HG03045 (cell line): ENCODE results near the gene PIGT.

Experiments used
- ATAC-seq: cut with Tn5 transposase; IDR thresholded peaks from one replicate; pipeline ENCODE4 v1.9.1; 2021; ENCODE audit warnings: mild to moderate bottlenecking, moderate library complexity; ENCODE audit not compliant: unreplicated experiment

PIGT gene

DNA sequence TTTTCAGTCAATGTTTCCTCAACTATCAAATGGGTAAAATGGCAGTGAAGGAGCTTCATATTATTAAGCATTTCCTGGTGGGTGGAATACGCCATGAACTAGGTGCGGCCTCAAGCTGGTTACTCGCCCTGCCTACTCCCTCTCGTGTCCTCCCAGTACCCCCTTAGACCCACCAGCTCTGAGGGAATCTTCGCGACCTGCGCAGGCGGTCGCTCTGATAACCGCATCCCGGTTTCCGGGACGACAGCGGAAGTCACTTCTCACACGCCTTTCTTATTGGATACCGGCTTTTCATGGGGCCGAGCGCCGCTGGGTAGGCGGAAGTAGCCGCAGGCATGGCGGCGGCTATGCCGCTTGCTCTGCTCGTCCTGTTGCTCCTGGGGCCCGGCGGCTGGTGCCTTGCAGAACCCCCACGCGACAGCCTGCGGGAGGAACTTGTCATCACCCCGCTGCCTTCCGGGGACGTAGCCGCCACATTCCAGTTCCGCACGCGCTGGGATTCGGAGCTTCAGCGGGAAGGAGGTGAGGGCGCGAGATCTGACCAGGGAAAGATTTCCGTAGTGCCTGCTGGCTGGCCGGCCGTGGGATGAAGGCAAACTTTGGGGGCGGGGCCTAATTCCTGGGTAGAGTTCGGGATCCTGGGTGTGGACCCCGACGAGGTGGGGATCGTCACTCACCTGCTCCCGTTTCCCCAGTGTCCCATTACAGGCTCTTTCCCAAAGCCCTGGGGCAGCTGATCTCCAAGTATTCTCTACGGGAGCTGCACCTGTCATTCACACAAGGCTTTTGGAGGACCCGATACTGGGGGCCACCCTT lies at the start of gene PIGT:
TSS of gene PIGT (plus strand) at position 320 of the 816 bp plus-strand sequence. CDS start at position 336, 16 bp downstream.
- ATAC-seq, result peak; percentile 75

DNA sequence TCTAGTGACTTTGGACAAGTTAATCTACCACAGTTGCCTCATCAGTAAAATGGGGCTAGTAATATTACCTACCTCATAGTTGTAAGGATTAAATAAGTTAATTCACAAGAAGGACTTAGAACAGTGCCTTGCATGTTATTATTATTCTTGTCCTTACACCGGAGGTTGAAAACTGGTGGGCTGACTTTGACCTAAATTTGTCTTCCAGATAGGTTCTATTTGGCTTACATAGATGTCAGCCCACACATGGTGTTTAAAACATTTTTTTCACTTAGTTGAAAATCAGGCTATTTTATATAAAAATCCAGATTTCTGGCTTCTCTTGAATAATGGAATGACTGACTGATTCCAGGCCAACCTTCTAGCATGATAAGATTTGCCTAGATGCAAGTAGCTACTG lies 49.7 kb upstream of the PIGT start:
- ATAC-seq, result no peak

DNA sequence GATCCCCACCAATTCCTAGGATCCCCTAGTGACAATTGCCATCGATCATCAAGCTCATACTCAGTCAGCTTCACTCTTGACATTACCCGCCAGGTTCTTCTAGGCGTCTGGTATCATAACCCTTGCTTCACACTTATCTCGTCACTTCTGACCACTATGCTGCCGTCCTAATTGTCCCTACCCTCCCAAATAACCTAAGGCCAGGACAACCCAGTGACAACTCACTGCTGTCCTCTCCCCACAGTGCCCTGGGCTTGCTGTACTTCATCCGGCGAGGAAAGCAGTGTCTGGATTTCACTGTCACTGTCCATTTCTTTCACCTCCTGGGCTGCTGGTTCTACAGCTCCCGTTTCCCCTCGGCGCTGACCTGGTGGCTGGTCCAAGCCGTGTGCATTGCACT lies 49.3 kb upstream of the PIGT start:
- no peak for ATAC-seq

DNA sequence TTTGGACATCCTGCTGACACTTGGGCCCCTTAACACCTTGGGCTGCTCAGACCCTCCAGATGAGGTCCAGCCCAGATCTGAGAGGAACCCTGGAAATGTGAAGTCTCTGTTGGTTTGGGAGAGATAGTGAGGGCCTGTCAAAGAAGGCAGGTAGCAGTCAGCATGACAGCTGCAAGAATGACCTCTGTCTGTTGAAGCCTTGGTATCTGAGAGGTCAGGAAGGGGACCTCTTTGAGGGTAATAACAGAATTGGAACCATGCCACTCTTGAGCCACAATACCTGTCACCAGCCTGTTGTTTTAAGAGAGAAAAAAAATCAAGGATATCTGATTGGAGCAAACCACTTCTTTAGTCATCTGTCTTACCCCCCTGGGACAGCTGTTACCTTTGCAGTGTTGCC lies 48.8 kb upstream of the PIGT start:
- no peak for ATAC-seq

DNA sequence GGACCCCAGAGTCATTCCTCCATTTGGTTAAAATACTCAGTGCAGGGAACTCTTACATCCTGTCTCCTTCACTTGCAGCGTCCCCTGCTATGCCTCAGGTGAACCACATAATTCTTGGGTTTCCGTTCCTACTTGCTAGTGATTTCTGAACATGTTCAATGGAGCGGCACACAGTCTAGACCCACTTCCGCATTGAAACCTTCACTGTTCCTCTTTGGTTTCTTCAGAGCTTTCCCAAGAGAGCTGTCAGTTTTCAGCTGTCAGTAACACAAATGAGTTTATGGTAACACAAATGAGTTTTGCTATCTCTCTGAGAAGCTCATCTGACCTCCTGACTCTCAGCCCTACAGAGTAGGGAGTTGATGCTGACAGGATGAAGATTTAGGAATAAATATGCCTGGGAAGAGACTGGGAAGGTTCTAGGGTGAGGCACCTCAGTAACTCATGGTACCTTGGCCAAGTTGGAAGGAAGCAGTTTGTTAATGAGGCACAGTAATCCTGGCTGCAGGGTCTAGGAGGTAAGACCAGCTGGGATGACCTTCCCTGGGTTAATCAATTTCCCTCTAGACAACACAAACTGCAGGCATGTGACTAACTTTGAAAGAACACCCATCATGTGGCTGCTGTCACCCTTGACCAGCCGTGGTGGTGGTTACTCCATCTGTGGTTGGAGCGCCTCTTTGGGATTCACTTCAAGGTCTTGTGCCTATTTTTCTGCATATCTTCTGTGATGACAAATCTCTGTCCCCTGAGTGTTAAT lies 47.5 kb upstream of the PIGT start:
- ATAC-seq, result peak; percentile 74

DNA sequence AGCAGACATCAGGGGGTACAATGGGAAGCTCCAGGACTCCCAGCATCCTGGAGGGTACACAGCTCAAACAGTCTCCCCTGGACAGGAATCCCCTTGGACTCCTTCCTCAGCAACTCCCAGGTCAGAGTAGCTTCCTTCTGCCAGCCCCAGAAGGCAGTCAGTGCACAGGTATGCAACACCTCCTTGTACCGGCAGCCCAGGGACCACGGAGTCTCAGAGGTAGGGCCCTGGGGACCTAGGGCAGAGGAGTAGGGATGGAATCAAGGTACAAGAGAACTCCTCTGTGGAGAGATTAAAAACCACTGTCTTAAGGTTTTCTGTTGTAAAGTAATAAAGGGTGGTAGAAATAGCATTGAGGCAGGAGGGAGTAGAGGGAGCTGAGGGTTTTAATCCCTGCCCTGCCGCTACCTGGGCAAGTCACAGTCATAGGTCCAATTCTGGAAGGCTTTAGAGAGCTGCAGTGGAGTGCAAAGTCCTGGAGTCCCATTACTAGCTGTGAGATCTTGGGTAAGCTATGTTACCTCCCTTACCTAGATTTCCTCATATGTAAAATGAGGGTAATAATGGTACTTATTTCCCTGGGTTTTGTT lies 45.3 kb upstream of the PIGT start:
- ATAC-seq, result no peak

DNA sequence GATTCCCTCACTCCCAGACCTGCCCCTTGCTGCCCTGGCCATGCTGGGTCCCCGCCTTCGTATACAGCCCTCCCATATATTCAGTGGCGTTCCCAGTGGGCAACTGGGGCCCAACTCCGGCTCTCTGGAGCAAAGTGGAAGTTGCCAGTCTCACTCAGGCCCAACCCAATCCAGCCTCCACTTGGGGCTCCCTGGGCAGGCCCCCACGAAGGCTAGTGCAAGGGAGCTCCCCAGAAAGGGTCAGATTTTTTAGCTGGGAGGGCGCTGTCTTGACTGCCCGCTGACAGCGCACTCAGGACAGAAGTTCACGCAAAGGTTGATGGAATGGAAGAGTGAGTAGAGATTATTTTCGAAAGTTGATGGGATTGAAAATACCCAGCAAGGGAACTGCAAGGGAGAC lies 43.7 kb upstream of the PIGT start:
- no peak for ATAC-seq

DNA sequence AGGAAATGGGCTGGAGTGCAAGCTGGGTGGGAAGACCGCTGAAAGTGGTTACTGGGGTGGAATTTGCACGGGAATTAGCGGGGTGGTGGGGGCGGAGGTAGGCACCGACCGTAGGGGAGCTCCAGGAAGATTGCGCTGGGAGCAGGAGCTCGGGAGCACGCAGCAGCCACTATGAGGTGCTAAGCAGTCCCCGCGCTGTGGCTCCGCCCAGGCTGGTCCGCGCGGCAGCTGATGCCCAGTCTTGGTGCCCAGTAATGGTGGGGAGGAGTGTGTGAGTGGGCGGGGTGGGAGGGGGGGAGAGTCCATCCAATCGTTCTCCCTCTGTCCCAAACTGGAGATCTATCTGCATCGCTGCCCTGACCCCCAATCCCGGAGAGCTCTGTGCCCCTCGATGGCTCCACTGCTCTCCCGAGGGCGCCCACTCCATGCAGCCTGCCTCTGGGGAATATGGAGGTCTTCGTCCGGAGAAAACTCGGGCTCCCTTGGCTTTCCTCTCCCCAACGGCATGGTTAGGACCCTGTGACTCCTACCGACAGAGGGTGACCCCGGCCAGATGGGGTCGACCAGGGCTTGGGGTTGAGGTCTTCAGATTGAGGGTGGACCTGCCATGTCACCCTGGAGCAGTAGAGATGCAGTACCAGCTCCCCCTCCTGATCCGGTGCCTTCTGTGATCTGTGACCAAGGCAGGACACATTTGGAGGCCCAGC lies 43.1 kb upstream of the PIGT start:
- ATAC-seq, result no peak

DNA sequence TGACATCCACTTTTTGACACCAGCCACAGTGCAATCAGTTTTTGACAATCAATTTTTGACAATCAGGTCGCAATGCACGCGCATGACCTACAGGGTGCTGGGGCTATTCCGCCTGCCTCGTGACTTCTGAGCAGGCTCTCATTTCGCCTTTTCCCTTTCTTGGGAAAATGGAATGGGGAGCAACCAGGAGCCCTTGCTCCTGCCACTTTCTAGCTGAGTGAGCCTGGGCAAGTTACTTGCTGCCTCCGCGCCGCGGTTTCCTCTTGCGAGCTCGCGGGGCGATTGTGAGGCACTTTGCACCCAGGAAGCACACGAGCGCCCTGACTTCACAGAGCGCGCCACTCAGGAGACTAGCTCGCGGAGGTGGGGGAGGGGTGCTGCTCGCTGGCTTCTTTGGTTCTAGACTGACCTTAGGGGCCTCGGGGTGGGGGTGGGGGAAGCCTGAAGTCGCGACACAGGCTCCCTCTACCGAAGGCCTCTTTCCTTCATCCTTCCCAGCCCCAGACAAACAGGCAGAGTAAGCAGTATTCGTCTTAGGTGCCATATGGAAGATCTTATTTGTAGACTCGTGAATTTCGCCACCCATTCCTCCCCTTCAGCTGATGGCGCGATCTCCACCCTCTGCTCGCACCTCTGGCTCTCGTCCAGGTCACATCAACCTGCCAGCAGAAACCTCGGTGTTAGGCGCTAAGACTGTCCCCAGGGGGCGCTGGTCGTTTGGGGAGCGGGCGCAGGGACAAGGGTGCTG lies 42.4 kb upstream of the PIGT start:
- ATAC-seq, result peak; percentile 74

DNA sequence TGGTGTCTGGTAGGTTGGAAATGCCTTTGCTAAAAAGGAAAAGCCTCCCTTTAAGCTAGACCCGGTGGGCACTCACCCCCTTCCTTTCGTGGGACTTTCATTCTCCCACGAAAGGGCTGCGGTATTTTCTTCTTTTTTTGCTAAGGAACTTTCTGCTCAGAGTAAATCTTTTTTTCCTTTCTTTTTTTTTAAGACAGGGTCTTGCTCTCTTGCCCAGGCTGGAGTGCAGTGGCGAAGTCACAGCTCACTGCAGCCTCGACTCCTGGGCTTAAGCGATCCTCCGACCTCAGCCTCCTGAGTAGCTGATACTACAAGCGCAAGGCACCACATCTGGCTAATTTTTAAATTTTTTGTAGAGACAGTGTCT lies 41.9 kb upstream of the PIGT start:
- no peak for ATAC-seq

DNA sequence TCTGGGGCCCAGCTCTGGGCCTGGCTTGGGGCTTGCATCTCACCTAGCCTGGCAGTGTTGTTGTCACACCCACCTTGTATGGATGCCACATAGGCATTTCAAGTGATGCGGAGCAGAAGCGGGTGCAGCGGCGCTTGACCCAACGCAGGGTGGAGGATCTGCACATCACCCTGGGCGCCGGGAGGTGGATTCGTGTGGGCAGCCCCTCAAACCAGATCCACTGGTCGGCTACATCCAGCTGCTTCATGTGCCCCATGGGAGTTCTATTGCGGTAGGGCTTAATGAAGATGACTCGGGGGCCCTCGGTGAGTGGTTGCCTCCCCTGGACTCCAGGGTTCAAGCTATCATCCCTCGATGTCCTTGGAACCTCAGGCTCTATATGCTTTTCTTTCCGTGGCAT lies 41.0 kb upstream of the PIGT start:
- ATAC-seq, result no peak

DNA sequence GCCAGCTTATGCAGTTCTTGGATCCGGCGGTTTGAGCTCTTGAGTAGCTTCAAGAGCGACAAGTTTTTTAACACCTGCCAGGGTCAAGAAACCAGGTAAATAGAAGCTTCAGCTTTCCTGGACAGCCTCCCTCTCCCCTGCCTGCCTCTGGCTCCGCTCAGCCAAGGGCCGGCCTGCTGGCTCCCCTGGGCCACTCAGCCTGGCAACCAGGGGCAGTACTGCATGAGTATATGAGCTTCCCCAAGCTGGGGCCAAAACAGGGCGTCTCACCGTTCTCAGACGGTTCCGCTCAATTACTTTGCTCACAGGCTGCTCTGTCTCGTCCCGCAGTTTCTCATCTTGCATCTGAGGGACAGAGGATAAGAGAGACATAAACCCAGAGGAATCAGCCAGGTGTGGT lies 38.7 kb upstream of the PIGT start:
- no peak for ATAC-seq

DNA sequence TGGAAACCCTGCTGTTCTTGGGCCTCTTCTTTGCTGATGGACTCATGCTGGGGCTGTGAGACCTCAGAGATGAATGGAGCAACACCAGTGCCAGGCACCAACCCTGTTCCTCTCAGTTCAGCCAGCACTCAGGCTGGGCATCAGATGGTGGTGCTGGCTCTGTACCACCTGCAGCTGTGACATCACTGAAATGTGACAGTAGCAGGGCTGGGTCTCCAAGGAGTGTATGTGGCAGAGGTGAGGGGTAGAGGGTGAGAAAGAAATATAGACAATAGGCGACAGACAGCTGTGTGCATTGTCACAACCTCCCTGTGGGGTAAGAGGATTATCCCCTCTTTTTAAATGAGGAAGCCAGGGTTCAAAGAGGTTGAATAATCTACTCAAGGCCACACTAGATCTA lies 37.8 kb upstream of the PIGT start, which contains the start of gene TP53TG5:
TSS of gene TP53TG5 (minus strand) at position 135 of the 400 bp plus-strand sequence. CDS start at position 46, 89 bp downstream.
- no peak for ATAC-seq

DNA sequence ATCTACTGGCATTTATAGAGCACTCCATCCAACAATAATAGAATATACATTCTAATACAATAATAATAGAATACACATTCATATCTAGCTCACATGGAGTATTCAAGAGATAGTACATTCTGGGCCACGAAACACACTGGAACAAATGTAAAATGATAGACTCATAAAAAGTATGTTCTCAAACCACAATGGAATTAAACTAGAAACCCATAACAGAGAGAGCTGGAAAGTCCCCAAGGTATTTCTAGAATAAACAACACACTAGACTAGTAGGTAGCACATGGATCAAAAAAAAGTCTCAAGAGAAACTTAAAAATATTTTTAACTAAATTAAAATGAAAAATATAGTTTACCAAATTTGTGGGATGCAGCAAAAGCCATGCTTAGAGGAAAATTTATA lies 28.7 kb upstream of the PIGT start:
- no peak for ATAC-seq

DNA sequence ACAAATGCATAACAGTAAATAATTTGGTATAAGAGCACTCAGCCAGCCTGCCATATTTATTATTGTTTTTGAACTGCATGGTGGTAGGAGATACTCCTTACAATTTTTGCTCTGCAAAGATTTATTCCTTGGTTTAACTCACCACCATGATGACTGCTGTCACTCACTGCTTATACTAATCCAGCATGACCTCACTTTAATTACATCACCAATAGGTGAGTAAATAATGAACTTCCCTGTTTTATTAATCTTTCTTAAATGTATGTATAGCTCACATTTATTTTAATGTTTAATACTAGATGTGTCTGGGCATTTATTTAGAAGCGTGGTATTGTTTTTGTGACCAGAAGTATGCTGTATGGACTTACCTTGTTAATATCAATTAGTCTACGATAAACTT lies 25.0 kb upstream of the PIGT start:
- no peak for ATAC-seq

DNA sequence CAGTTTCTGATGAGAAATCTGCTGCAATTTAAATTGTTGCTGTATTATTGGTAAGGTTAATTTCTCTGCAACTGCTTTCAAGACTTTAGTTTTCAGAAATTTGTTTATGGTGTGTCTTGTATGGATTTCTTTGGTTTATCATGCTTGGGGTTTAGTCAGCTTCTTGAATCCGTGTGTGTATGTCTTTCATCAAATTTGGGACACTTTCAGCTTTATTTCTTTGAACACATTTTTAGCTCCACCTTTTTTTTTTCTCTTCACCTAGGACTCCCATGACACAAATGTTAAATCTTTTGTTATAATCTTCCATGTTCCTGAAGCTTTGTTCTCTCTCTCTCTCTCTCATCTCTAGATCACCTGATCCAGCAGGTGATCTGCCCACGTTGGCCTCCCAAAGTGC lies 24.4 kb upstream of the PIGT start:
- ATAC-seq, result no peak

DNA sequence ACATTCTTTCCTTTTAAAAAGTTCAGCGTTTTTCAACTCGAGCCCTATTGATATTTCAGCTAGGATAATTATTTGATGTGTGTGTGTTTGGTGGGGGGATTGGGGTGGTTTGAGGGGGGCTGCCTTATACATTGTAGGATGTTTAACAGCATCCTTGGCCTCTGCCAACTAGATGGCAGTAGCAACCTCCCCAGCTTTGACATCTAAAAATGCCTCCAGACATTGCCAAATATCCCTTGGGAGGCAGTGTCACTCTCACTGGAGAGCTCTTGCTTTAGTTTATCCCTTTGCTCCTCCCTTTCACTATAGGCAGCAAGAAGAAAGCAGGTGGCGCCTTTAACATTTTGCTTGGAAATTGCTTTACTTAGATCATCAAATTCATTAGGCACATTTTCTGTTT lies 23.2 kb upstream of the PIGT start:
- no peak for ATAC-seq

DNA sequence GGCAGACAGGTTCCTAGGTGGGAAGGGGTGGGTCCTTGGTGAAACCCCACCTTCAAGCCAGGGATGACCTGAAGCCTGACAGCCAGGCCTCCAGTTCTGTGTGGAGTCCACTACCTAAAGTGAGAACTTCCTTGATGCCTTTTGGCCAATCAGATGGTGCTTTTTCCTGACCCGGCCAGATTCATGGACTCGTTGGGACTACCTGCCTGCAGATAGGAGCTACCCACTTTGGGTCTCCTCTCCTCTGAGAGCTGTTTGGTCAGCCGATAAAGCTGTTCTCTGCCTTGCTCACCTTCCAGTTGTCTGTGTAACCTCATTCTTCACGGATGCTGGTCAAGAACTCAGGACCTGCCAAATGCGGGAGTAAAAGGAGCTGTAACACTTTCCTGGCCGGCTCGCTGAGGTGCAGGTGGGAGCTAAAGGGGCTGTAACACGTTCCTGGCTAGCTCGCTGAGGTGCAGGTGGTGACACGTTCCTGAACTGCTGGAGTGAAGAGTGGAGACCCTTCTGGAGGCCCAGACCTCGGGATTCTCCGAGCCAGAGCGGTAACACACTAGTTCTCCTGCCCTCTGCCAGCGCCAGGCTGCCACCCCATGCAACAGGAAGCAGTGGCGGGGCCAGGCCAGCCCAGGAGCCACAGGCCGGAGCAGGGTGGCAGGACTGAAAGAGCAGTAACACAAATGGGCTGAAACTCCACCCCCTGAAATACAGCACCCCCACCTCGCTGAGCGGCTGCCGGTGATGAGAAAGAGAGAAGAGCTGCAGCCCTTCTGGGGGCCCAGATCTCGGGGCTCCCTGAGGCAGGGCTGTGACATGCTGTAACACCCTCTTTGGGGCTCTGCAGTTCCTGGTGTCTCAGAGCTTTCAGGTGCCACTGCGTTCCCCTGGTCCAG lies 21.5 kb upstream of the PIGT start:
- no peak for ATAC-seq

DNA sequence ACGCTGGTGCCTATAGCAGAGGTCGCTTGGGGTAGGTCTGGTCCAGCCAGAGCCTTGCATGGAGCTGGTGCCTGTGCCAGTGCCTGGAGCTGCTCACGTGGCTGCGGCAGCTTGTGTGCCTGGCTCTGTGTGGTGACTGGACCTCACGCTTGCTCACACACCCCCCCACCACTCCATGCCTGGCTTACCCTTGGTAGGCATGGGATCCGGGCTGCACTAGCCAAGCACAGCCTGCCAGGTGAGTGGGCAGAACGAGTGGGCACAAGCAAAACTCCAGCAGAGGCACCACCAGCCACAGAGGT lies 20.9 kb upstream of the PIGT start:
- ATAC-seq, result no peak

DNA sequence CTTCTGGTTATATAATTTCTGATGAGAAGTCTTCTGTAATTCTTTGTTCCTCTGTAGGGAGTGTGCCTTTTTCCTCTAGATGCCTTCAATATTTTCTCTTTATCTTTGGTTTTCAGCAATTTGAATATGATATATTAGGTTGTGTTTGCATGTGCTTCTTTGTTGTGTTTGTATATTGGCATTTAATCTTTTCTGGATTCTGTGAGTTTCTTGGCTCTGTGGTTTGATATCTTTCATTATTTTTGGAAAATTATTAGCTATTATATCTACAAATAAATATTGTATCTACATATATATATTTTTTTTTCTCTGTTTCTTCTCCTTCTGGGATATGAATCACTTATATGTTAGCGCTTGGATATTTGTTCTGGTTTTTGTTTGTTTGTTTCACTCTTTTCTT lies 16.9 kb upstream of the PIGT start:
- ATAC-seq, result no peak
